Smooth muscle cell (in vitro differentiated cells): ENCODE data around the gene SLC35F4. TPM values are rescaled to one million over a fixed set of nuclear protein-coding genes. Genes with fewer than 3 reads are reported as not detected.

Experiments
- DNase-seq: peaks from one replicate; lab custom pipeline; 2025; ENCODE audit not compliant: unreplicated experiment; lab: John Stamatoyannopoulos, UW
- H2AFZ ChIP-seq: fragments of 200-600 bp; sonication (generic); 2 replicates; pipeline ENCODE4 v1.6.0; 2016; ENCODE audit warnings: antibody characterized with exemption, low read depth, mild to moderate bottlenecking
- H3F3A ChIP-seq: fragments of 200-600 bp; sonication (generic); 2 replicates; pipeline ENCODE4 v1.6.0; 2017; ENCODE audit warnings: antibody characterized with exemption, low read depth
- H3K27ac ChIP-seq: fragments of 200-600 bp; sonication (generic); 2 replicates; pipeline ENCODE4 v1.5.1; 2016; ENCODE audit warnings: low read depth, mild to moderate bottlenecking
- H3K27me3 ChIP-seq: fragments of 200-600 bp; sonication (generic); 2 replicates; pipeline ENCODE4 v1.6.1; 2016; ENCODE audit warnings: low read depth, mild to moderate bottlenecking
- H3K36me3 ChIP-seq: fragments of 200-600 bp; sonication (generic); 2 replicates; pipeline ENCODE4 v1.5.1; 2016; ENCODE audit warnings: low read depth
- H3K4me1 ChIP-seq: fragments of 200-600 bp; sonication (generic); 2 replicates; pipeline ENCODE4 v1.5.1; 2016; ENCODE audit warnings: low read depth
- H3K4me2 ChIP-seq: fragments of 200-600 bp; sonication (generic); 2 replicates; pipeline ENCODE4 v1.6.0; 2016; ENCODE audit warnings: mild to moderate bottlenecking
- H3K4me3 ChIP-seq: fragments of 200-600 bp; sonication (generic); 2 replicates; pipeline ENCODE4 v1.5.1; 2016; ENCODE audit warnings: mild to moderate bottlenecking
- H3K79me2 ChIP-seq: fragments of 200-600 bp; sonication (generic); 2 replicates; pipeline ENCODE4 v1.6.0; 2016; ENCODE audit warnings: low read depth, mild to moderate bottlenecking
- H3K9ac ChIP-seq: fragments of 200-600 bp; sonication (generic); 2 replicates; pipeline ENCODE4 v1.6.0; 2016; ENCODE audit warnings: low read depth
- H3K9me3 ChIP-seq: fragments of 200-600 bp; sonication (generic); replicated peaks from 2 replicates; pipeline ENCODE4 v1.5.1; 2016; ENCODE audit warnings: low read depth
- H4K20me1 ChIP-seq: fragments of 200-600 bp; sonication (generic); 2 replicates; pipeline ENCODE4 v1.6.0; 2016; ENCODE audit warnings: low read depth
- CTCF ChIP-seq: fragments of 200-600 bp; sonication (generic); IDR thresholded peaks from 2 replicates; pipeline ENCODE4 v1.5.1; 2017; ENCODE audit warnings: borderline replicate concordance, mild to moderate bottlenecking, antibody characterized with exemption; ENCODE audit not compliant: insufficient read depth, poor library complexity, severe bottlenecking
- WGBS: methylation state at CpG from one replicate; pipeline ENCODE4 v1.1.7; 2016; ENCODE audit warnings: low lambda C conversion rate; 5-methylcytosine and 5-hydroxymethylcytosine counted together
- polyA plus RNA-seq: library from polyadenylated mRNA; unstranded; fragments of >200 nt; fragmentation: Nextera tagmentation; extraction: Ambion mirVana; gene quantifications from 2 replicates; pipeline ENCODE4 v1.2.1, GENCODE V29; 2016
- total RNA-seq: library from RNA; depleted of rRNA; stranded (reverse); fragments of >200 nt; gene quantifications from 2 replicates; pipeline ENCODE4 v1.2.3, GENCODE V29; 2014

The SLC35F4 gene
- total and polyA plus RNA-seq, 2 experiments from 2014 or later: not detected

DNA sequence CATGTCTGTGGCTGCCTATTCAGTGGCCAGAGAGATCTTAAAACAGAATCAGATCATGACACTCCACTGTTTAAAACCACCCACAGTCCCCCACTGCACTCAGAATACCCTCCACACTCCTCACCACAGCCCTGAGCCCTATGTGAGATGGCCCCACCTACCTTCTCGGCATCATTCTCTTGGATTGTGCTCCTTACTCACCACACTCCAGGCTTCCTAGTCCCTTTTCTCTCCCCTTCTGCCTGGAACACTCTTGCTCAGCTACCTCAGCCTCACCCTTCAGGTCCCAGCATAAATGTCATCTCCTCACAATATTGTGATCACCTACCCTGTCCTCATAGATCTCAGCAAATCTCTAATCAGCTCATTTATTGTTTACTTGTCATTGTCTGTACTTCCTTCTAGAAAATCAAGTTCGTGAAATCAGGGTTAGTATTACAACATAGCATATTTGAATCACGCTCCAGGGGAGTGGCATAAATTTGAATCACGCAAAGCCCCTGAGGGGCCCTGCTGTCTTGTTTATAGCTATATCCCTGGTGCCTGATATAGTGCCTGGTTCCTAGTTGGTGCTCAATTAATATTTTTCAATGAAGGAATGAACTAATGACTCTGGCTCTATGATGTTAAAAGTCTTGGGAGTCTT lies 42.8 kb downstream of the SLC35F4 start:
- Histone ChIP-seq H3K4me3 (no peak overlapping the region), H3K9ac (no peak overlapping the region), H3K4me1 (no peaks in the 10 kb centered on the region), H3K27ac (no peak overlapping the region), H3K36me3 (no peaks in the 10 kb centered on the region), H3K4me2 (no peak overlapping the region), H3K9me3 (no peaks in the 10 kb centered on the region), H4K20me1 (no peaks in the 10 kb centered on the region), H2AFZ (no peak overlapping the region), H3K27me3 (peaks cover 4% of the 10 kb centered on the region), H3F3A (no peaks in the 10 kb centered on the region), H3K79me2 (no peaks in the 10 kb centered on the region)
- TF ChIP-seq CTCF: no peak
- DNase-seq: no peak
- 91% methylated on average over 4 of the region's 4 CpGs for WGBS

- no peak for TF ChIP-seq CTCF
- Histone ChIP-seq H3K4me3 (no peak overlapping the region), H4K20me1 (no peaks in the 10 kb centered on the region), H2AFZ (no peak overlapping the region), H3F3A (no peaks in the 10 kb centered on the region), H3K9ac (no peak overlapping the region), H3K4me1 (no peaks in the 10 kb centered on the region), H3K4me2 (no peak overlapping the region), H3K27ac (no peak overlapping the region), H3K27me3 (peaks cover 4% of the 10 kb centered on the region), H3K9me3 (no peaks in the 10 kb centered on the region), H3K79me2 (no peaks in the 10 kb centered on the region), H3K36me3 (no peaks in the 10 kb centered on the region)
- no peak for DNase-seq
Observed at GRCh38 chr14:57822081-57822480, 43.8 kb downstream of the SLC35F4 start.

DNA sequence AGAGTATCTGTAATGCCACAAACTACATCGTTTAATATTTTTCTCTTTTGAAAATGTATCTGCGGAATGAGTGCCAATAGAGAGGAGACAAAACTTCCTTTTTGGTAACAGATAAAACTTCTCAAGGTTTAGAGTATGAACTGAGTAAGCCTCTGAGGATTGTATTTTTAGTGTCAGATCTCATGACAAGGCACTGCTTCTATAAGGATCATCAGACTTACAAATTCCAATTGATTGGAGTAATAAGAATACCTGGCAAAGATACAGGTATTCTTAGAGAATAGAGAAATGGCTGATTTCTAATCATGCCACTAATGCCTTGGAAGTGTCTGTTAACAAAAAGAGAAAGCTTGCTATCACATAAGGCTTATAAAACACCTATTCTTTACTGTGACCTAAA lies 45.3 kb downstream of the SLC35F4 start:
- H3K9me3 ChIP-seq: no peaks in the 10 kb centered on the region

More for the DNA sequence above, 45.3 kb downstream of the SLC35F4 start:
- Histone ChIP-seq H3F3A (no peaks in the 10 kb centered on the region), H2AFZ (no peak overlapping the region), H3K27me3 (peaks cover 4% of the 10 kb centered on the region), H3K4me1 (peaks cover 10% of the 10 kb centered on the region), H4K20me1 (no peaks in the 10 kb centered on the region), H3K9ac (no peak overlapping the region), H3K4me3 (no peak overlapping the region), H3K27ac (no peak overlapping the region), H3K36me3 (no peaks in the 10 kb centered on the region), H3K79me2 (no peaks in the 10 kb centered on the region), H3K4me2 (no peak overlapping the region)
- TF ChIP-seq CTCF: no peak
- WGBS: 91% methylated on average over 2 of the region's 2 CpGs
- no peak for DNase-seq
